Embryonic facial prominence (tissue), 1 donor: Measurements from ENCODE around the gene CCDC160.
"Not testable (repeated sequence)": the region's sequence is repeated elsewhere in the genome, so short reads cannot be mapped to it uniquely, and the experiment has no call there.

Experiments used
- DNase-seq: peaks from one replicate; pipeline ENCODE4 v3.0.0-alpha.2; 2016; ENCODE audit errors: extremely low spot score

Gene CCDC160

DNA sequence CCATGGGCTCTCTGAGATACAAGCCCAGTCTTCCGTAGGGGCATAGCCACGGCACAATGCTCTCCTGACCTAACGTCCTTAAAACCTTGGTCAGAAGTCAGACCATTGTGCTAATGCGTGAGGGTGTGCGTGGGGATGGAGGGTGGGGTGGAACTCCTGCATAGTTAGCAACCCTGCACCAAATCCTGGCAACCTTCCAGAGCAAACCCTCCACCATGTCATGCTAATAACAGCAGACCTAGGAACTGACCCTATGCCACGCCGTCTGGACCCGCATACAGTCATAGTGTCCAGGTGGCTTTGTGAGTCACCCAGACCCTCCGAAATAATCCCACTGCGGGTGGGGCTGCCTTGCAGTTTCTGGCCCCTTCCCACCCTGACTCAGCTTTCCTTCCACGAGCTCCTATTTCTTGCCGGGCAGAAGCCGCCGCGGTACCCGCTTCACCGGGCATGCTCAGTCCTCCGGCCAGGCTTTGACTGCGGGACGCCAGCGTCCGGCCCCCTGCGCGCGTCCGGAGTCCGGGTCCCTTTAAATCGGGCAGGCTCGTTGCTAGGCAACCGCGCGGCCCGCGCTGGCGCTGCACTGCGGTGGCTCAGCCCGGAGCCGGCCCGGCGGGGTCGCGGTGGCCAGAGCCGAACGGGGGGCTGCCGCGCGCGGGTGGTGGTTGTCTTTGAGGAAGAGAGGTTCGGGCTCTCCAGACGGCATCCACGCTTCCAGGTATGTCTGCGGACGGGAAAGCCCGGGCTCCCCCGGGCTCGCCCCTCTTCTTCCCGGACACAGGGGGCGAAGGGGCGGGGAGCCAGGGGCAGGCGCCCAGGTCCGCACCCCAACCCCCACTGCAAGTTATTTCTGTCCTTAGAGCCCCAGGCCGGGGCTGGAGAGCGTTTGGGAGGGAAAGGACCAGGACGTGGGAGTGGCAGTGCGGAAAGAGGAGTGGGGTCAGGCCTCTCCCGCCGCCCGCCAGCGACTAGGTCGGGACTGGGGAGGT, at the start of gene CCDC160:
TSS of gene CCDC160 (plus strand) at position 557 of the 989 bp plus-strand sequence. CDS start 7,619 bp downstream, outside the sequence.
- no peak for DNase-seq

DNA sequence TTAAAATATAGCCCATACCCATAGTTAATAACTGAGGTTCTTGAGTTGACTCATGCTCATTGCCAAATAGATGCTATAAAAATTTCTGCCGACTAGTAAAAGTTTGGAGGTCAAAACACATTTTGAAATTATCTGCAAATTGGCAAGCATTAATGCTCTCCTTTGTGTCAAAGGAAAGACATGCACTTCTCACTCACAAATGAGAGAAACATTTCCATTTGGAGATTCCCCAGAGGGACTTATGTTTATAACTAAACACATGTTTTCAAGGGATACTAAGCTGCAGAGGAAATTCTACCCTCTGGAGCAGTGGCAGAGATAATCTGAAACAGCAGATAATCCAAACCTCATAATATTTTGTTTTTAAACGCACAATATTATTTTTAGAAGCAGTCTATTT, 45.7 kb upstream of the CCDC160 start:
- no peak for DNase-seq

DNA sequence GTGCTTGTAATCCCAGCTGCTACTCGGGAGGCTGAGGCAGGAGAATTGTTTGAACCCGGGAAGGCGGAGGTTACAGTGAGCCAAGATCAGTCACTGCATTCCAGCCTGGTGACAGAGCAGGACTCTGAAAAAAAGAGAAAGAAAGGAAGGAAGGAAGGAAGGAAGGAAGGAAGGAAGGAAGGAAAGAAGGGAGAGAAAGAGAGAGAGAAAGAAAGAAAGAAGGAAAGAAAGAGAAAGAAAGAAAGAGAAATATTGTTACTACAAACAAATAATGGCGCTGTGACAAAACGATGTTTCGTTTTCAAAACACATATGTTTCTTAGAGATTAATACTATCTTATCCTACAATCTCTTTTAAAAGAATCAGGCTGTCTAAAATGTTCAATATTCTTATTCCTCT, 42.1 kb upstream of the CCDC160 start:
- DNase-seq, result no peak

DNA sequence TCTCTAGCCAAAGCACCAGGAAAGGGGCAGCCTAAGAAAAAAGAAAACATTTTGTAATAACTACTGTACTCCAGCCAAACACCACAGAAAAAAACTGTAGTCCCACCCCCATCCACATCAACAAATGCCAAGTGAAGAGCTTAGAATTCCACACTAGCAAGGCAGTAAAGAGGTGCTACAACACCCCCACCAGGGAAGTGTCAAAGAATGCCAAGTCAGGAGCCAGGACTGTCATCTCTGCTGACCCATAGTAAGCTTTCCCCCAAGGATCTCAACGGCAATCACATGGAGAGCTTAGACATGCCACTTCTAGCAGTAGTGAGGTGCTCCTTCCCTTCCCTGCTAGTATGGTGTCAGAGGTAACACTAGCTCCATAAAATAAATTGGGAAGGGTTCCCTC, 34.4 kb upstream of the CCDC160 start:
- DNase-seq, result no peak

DNA sequence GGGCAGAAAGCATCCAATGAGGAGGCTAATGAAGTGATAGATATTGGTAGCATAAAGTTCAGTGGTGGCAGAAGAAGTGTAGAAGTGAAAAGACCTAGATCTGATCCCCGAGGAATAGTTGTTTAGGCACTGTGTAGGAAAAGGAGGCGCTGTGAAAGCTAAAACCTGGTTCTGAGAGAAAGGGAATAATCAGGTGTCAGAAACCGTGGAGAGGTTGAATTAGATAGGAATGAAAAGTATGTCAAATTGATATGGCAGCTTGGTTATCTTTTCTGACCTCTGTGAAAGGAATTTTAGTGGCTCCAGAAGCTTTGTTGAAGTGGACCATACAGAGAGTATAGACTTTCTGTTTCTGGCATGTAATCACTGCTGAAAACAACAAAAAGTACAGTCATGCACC, 30.8 kb upstream of the CCDC160 start:
- no peak for DNase-seq

DNA sequence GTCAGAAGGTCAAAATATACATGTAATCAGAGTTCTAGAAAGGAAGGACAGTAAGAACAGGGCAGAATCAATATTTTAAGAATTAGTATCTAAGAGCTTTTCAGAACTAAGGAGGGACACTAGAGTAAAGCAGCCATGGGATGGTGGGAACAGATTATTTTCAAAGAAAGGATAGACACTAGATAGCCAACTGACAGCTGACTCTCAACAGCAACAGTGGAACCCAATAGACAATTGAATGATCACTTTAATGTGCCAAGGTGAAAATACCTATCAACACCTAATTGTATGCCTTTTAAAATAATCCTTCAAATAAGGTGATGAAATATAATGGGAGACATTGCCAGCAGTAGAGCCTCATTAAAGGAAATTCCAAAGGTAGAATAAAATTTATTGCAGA, 26.5 kb upstream of the CCDC160 start:
- DNase-seq, result no peak

DNA sequence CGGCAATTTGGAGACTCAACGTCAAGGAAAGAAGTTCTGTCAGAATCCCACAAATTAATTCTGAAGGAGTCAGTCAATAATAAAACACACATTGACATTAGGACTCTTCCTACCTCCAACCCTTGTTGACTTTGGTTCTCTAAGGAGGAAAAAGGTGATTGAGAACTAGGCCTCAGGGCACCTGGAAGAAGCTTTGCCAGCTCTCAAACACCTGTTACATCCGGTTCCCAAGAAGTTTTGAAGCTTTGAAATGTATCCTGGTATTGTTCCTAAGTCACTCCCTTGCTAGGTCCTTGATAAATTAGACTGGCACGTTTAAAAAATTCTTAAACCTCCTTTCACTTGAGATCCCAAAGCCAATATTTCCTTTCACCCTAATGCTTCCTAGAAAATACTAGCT, 1.7 kb upstream of the CCDC160 start:
- DNase-seq, result no peak

DNA sequence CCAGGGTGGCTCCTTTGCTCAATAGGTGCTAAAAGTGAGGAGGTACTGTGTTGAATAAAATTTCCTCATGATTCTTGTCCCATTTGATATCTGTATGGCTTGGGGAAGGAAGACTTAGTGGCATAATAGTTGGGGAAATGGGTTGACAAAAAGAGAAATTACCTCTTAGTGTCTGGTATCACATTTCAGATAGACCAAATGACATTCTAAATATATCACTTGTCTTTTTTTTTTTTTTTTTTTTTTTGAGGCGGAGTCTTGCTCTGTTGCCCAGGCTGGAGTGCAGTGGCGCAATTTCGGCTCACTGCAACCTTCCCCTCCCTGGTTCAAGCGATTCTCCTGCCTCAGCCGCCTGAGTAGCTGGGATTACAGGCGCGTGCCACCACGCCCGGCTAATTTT, 1.2 kb downstream of the CCDC160 start:
- not testable (repeated sequence) for DNase-seq

DNA sequence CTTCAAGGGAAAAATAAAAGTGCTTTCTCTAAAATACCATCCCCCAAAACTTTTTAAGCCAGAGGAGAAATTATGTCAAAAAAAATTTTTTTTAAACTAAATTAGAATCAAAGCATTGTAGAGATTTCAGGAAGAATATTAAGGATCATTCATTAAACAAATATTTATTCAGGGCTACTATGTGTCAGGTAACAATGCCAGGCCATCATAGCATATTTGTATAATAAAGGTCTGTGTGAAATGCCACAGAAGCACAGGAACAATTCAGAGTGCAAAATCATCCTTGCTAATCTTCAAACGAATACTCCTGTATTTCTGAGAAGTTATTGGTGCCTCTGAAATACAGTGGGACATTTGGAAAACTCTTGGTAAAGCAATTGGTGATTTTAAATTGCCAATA, 2.0 kb downstream of the CCDC160 start:
- DNase-seq, result no peak

DNA sequence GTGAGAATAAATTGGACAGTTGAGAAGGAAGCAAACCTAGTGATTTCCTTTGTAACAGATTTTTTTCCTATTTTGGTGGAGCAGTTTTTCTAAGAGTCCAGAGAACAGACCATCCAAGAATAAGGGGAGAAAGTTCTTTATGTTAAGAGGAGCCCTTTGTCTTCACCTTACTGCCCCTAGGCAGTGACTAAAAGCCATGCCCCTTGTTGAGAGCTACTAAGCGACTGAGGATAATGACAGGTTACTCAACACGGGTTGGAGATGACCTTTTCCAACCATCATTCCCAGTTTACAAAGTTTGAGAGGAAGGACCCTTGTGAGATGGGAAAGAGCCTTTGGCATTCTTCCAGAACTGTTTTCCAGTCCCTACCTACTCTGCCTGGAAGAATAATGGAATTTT, 3.2 kb downstream of the CCDC160 start:
- DNase-seq, result no peak

DNA sequence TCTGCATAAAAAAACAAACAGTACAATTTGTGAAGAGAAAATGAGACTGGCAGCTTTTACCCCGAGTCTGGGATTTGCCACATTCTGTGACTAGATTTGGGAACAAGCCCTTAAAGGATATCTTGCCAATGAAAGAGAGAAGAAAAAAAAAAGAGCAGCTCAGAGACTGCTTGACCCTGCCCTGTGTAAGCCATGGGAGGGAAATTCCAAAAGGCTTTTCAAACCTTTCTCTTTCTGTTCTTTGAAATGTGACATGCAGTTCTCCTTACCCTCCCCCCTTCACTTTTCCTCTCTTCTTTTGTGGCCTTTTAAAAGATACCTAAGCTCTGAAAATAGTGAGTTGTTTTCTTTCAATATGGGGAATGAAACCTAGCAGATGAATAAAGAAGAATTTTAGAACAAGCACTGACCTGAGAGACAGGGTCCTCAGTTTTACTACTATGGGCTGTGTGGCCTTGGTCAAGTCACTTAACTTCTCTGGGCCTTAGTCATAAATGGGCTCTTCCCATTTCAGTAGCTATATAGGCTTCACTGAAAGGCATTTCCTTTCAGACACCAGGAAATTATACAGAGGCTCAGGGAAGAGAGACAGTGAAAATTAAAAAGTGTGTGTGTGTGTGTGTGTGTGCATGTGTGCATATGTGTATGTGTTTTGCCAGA, 5.1 kb downstream of the CCDC160 start:
- no peak for DNase-seq

DNA sequence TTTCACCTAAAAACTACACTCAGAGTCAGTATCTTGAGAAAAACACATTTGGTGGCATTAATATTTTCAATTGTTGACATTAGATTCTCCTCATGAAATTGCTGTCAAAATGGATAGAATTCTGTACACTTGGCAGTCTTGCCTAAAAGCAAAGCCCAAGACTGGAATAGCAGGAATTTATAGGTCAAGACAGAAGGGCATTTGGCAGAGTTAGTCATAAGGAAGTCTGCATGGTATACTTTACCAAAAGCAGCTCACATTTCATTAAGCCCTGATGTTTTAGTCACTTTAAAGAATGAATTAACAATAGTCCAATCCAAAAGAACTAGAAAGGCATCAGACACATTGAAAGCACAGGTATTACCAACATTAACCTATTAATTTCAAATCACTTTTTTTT, 7.1 kb downstream of the CCDC160 start:
- no peak for DNase-seq

DNA sequence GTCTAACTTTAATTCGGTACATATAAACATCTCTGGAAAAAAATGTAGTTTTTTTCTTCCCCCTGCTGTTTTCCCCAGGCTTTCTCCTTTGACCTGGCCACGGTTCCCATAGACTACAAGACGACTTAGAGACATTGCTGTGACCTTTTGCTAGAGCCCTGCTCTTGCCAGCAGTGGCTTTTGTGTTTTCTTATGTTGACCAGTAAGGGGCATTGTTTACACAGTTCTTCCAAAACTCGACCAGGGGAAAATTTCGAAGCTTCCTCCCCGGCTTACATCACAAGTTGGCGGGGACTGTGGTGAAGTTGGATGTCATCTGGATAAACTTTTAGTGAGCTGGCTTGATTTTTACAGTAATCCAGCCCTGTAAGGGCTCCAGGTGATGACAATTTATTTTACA, 9.3 kb downstream of the CCDC160 start:
- DNase-seq, result no peak

DNA sequence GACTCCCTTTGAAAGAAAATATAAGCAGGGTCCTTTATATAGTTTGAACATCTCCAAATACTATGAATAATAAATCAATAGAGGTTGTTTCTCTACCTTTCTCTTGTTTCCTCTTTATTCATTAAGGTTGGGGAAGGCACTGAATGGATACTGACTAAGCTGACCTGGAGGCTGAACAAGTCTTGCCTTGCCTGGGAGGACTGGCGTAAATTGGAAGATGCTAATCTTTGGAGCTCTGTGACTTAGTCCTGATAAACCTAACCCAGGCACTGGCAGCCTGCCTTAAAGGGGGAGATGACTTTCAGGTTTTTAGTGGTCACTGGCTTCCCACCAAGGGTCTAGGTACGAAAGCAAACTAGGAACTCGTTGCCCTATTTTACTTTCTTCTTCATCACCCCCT, 10.5 kb downstream of the CCDC160 start:
- no peak for DNase-seq

DNA sequence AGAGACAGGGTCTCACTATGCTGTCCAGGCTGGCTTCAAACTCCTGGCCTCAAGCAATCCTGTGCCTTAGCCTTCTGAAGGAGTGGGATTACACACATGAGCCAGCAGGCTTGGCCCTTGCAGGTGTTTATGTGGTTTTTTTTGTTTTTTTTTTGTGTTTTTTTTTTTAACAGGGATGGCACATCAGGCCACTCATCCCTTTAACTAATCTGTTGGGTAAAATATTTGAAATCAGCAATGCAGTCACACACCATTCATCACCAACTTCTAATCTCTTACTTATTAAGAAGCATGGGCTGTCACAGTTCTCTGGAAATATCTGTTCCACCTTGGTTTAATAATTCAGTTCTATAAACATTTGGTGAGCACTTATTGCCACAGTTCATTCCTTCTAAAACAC, 12.3 kb downstream of the CCDC160 start:
- no peak for DNase-seq

DNA sequence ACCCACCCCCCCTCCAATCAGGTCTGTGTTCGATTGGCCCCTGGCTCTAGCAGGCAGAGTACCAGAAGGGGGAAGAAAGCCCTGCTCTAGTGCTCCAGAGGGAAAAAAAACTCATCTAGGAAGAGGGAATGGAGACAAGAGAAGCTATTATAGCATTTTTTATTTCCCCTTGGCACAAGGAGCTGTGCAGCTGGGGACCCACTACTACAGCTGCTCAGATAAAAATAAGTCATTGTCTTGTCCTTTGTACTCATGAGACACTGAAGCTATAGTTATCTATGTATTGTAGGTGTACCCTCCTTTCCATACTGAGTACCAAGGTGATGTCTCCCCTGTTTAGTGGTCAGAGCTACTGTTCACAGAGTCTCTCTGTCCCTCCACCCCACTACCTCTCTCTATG, 14.3 kb downstream of the CCDC160 start:
- DNase-seq, result no peak

DNA sequence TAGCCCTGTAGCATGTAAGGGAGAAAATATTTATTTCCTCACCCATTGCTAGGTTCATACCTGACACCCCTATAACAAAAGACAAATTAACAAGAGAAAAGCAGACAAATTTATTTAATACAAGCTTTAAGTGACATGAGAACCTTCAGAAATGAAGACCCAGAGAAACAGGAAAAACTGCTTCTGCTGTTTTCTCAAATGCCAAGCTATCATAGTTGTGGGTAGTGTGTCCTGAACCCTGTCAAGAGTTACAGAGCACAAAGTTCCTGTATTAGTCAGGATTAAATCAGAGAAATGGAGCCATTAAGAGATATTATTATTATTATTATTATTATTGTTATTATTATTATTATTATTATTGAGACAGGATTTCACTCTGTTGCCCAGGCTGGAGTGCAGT, 17.5 kb downstream of the CCDC160 start:
- no peak for DNase-seq

DNA sequence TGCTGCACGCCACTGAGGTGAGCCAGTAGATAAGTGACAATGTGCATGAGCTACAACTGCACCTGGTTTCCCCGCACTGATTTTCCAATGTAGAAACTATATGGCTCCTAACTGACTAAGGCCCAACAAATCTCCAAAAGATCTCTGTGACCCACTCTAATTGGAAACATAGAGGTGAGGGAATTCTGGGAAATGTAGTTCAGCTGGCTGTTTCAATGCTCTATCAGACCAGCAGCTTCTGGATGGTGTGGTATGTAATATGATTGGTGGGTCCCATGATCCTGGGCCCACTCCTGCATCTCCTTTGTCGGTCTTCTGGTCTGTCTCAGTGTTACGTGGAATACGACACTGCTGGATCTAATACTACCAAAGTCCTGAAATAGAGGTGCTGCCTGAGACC, 18.6 kb downstream of the CCDC160 start:
- DNase-seq, result no peak

DNA sequence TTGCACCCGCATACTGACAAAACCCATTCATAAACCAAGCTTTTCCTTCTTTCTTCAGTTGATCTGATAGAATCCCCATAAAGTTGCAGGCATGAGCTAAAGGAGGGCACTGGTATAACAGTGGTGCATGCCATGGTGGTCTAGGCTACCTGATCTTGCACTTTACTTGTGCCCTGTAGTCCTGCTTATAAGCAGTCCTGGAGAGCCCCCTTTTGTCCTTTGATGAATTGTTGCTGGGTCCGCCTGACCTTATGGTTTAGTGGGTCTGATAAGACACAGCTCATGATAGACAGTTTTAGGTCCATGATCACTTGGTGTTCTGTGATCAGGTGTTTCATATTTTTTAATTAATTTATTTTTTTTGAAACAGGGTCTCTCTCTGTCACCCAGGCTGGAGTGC, 19.7 kb downstream of the CCDC160 start:
- no peak for DNase-seq

DNA sequence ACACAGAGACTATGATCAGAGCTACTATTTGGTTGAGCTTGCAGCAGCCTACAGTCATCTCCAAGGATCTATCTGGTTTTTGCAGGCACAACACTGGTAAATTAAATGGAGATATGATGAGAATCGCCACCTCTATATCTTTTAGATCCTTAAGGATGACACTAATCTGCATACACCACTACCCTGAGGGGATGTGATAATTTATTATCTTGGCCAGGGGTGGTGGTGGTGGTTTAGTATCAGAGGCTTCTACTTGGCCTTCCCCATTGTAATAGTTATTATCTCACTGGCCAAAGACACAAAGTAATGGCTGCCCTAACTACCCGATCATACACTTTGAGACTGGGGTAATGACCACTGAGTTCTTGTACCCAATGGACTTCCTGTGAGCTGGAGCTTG, 21.2 kb downstream of the CCDC160 start:
- no peak for DNase-seq

DNA sequence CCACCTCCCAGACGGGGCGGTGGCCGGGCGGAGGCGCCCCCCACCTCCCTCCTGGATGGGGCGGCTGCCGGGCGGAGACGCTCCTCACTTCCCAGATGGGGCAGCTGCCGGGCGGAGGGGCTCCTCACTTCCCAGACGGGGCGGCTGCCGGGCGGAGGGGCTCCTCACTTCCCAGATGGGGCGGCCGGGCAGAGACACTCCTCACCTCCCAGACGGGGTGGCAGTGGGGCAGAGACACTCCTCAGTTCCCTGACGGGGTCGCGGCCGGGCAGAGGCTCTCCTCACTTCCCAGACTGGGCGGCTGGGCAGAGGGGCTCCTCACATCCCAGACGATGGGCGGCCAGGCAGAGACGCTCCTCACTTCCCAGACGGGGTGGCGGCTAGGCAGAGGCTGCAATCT, 49.0 kb downstream of the CCDC160 start:
- not testable (repeated sequence) for DNase-seq

DNA sequence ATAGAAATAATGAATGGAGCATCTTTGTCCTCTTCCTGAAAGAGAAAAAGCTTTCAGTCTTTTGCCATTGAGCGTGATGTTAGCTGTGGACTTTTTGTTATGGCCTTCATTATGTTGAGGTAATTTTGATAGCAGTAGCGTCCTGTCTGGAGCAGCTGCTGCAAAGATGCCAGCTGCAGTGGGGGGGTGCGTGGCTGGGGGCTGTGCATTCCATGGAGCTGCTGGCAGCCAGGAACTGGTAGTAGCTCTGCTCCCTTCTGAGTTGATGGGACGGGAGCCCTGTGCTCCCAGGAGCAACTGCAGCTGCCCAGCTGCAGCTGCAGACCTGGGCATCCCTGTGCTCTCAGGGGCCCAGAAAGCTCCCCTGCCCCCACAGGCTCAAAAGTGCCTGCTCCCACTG, 50.4 kb downstream of the CCDC160 start:
- DNase-seq, result no peak

DNA sequence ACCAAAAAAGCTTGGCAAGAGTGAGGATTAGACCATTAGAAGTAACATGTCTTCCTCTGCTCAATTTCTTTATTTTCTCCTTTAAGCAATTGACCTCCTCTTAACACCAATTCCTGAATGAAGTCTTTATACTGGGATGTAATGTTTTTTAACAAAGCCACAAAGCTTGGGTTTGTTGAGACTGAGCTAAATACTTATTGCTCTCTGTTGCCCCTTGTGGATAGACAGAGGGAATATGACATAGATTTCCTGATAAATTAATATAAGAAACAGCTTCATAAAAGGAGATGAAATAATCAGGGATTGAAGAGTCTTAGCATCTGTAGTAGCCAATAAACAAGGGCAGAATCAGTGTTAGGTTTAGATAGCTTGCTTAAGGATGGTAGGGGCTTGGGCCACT, 57.6 kb downstream of the CCDC160 start:
- DNase-seq, result no peak
